Keratinocyte (primary cell): Measurements from ENCODE around the gene PTK7.

ENCODE experiments used
- CTCF ChIP-seq, 3 experiments: IDR thresholded peaks in 1 of 3; conservative IDR thresholded peaks in 1 of 3; optimal IDR thresholded peaks in 1 of 3; 2 replicates in 2 of 3; 3 replicates in 1 of 3; pipeline versions ENCODE3 to v1.5.1; 2011; ENCODE audit warnings: low read length in 3 of 3, mild to moderate bottlenecking in 3 of 3, moderate library complexity in 2 of 3, control low read depth in 1 of 3, inconsistent platforms in 1 of 3; ENCODE audit not compliant: insufficient read depth in 2 of 3; ENCODE audit errors: extremely low read depth in 1 of 3
- EZH2 ChIP-seq: IDR thresholded peaks from one replicate; pipeline ENCODE4 v1.6.1; 2012; ENCODE audit warnings: inconsistent platforms, mild to moderate bottlenecking, low read length, moderate library complexity

DNA sequence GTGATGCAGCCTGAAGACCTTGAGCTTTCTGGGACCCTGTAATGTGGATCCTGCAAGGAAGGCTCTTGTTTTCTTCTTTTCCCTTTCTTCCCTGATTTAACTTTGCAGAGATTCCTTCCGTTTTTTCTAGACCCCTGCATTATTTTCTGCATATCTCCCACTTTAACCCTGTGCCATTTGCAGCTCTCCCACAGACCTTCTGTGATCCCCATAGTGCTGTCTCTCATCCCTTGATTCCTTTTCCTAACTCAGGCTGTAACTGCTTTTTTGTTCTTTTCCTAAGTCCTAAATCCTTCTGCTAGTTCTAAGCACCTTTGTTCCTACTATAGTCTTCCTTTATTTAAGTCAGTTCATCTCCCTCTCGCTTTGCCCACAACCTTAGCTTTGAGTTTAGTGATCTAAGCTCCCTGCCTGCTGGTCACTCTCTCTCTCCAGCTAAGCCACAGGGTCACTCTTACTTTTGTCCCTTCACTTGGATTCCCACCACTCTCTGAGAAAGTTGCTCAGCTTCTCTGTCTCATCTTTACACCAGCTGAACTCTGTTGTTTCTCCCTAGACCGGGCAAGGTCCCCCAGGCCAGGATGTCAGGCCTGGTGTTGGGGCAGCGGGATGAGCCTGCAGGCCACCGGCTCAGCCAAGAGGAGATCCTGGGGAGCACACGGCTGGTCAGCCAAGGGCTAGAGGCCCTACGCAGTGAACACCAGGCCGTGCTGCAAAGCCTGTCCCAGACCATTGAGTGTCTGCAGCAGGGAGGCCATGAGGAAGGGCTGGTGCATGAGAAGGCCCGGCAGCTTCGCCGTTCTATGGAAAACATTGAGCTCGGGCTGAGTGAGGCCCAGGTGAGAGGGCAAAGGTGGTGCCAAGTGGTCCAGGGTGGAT lies 15.1 kb upstream of the PTK7 start:
- TF ChIP-seq EZH2 (no peak), CTCF (optimal IDR thresholded peaks at IDR 0.05 in 1 of 3, IDR thresholded peaks at IDR 0.05 in 1 of 3, conservative IDR thresholded peaks at IDR 0.05 in 1 of 3; ENCODE audit: extremely low read depth in 1 of 3, insufficient read depth in 2 of 3, low read length in 3 of 3) (no peak)
